Measurements from ENCODE around the gene TBXAS1.

TBXAS1 gene

GRCh38 chr7:140039896-140040295, 210.8 kb downstream of the TBXAS1 start:
- no peak overlapping the region for H3K4me3 ChIP-seq (ENCODE audit: low read depth, low read length)
- TF ChIP-seq CTCF (IDR thresholded peaks at IDR 0.05; ENCODE audit: low read depth, low read length): no peak

- H3K4me3 ChIP-seq (ENCODE audit: low read depth, low read length): no peak overlapping the region
- no peak for TF ChIP-seq CTCF (IDR thresholded peaks at IDR 0.05; ENCODE audit: low read depth, low read length)
Observed at GRCh38 chr7:140041659-140042385, 212.8 kb downstream of the TBXAS1 start.

- no peak for TF ChIP-seq CTCF (IDR thresholded peaks at IDR 0.05; ENCODE audit: low read depth, low read length)
- no peak overlapping the region for H3K4me3 ChIP-seq (ENCODE audit: low read depth, low read length)
Observed at GRCh38 chr7:140042386-140042670, 213.3 kb downstream of the TBXAS1 start.

GRCh38 chr7:140044251-140044650, 215.2 kb downstream of the TBXAS1 start:
- TF ChIP-seq CTCF (IDR thresholded peaks at IDR 0.05; ENCODE audit: low read depth, low read length): no peak
- H3K4me3 ChIP-seq (ENCODE audit: low read depth, low read length): no peak overlapping the region

- TF ChIP-seq CTCF (IDR thresholded peaks at IDR 0.05; ENCODE audit: low read depth, low read length): no peak
- H3K4me3 ChIP-seq (ENCODE audit: low read depth, low read length): no peak overlapping the region
Observed at GRCh38 chr7:140045697-140046096, 216.6 kb downstream of the TBXAS1 start.

GRCh38 chr7:140047197-140047596, 218.1 kb downstream of the TBXAS1 start:
- no peak for TF ChIP-seq CTCF (IDR thresholded peaks at IDR 0.05; ENCODE audit: low read depth, low read length)
- no peak overlapping the region for H3K4me3 ChIP-seq (ENCODE audit: low read depth, low read length)

GRCh38 chr7:140048138-140048537, 219.1 kb downstream of the TBXAS1 start:
- no peak overlapping the region for H3K4me3 ChIP-seq (ENCODE audit: low read depth, low read length)

More at GRCh38 chr7:140048138-140048537, 219.1 kb downstream of the TBXAS1 start:
- no peak for TF ChIP-seq CTCF (IDR thresholded peaks at IDR 0.05; ENCODE audit: low read depth, low read length)

Measured in WI38 (cell line).